ENCODE results near the gene FCN2. TPM values are rescaled to one million over a fixed set of nuclear protein-coding genes. Genes with fewer than 3 reads are reported as not detected.

Gene FCN2
- total RNA-seq, 4 donors from 2014 or later: 0.84 to 2.6 TPM; not detected in 2

- DNase-seq (ENCODE audit: low spot score) (no peak), ATAC-seq (ENCODE audit: low FRiP score) (no peak)
- TF ChIP-seq, protein P1, sequence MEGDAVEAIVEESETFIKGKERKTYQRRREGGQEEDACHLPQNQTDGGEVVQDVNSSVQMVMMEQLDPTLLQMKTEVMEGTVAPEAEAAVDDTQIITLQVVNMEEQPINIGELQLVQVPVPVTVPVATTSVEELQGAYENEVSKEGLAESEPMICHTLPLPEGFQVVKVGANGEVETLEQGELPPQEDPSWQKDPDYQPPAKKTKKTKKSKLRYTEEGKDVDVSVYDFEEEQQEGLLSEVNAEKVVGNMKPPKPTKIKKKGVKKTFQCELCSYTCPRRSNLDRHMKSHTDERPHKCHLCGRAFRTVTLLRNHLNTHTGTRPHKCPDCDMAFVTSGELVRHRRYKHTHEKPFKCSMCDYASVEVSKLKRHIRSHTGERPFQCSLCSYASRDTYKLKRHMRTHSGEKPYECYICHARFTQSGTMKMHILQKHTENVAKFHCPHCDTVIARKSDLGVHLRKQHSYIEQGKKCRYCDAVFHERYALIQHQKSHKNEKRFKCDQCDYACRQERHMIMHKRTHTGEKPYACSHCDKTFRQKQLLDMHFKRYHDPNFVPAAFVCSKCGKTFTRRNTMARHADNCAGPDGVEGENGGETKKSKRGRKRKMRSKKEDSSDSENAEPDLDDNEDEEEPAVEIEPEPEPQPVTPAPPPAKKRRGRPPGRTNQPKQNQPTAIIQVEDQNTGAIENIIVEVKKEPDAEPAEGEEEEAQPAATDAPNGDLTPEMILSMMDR (IDR thresholded peaks at IDR 0.05): no peak
These were observed 45.2 kb upstream of the FCN2 start for GRCh38 chr9:134835448-134835847.

GRCh38 chr9:134835987-134836386, 44.6 kb upstream of the FCN2 start:
- no peak for ATAC-seq (ENCODE audit: low FRiP score)

DNA sequence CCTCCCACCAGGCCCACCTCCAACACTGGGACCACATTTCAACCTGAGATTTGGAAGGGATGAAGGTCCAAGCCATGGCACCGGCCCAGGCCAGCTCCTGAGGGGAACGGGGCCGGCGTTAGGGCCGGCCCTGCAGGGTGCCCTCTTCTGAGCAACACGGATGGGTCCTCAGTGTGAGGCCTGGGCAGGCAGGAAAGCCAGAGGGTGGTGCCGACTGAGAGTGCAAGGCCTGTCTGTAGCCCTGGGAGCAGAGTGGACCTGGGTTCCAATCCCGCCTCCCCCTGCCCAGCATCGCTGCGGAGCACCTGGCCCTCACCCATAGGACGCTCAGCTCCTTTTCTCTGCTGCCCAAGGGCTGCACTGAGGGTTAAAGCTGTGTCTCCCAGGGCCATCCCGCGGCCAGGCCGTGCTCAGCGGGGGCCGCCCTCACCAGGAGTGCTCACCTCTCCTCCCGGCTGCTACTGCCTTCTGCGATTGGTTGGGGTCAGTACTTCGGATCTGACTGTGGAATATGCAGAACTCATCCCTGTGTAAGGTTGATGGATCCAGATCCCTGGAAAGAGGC, 44.1 kb upstream of the FCN2 start:
- TF ChIP-seq, protein P1 (IDR thresholded peaks at IDR 0.05): no peak
- ATAC-seq (ENCODE audit: low FRiP score) (no peak), DNase-seq (ENCODE audit: low spot score) (no peak)

More at GRCh38 chr9:134835987-134836386, 44.6 kb upstream of the FCN2 start:
- TF ChIP-seq, protein P1 (IDR thresholded peaks at IDR 0.05): no peak
- DNase-seq (ENCODE audit: low spot score): no peak

DNA sequence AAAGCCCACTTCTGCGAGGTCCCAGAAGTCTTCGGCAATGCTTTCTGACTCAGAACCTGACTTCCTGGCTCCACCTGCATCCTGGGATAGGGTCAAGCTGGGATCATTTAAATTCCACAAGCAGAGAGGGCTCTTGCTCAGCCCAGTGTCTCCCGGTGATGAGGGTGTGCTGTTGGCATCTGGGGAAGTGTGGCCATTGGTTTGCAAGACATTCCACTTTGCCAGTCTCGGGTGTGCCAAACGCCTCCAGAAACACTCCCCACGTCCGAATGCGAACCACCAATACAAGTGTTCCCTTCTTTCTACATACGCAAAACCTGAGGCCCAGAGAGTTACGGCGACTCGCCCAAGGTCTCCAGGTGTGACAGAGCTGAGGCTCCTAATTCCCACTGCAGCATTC, 43.1 kb upstream of the FCN2 start:
- DNase-seq (ENCODE audit: low spot score): no peak
- TF ChIP-seq, protein P1 (IDR thresholded peaks at IDR 0.05): no peak
- no peak for ATAC-seq (ENCODE audit: low FRiP score)

- TF ChIP-seq, protein P1 (IDR thresholded peaks at IDR 0.05): no peak
- ATAC-seq (ENCODE audit: low FRiP score): no peak
These were observed 41.8 kb upstream of the FCN2 start for GRCh38 chr9:134838651-134839454.

GRCh38 chr9:134839455-134840125, 41.0 kb upstream of the FCN2 start:
- DNase-seq (ENCODE audit: low spot score) (no peak), ATAC-seq (ENCODE audit: low FRiP score) (no peak)
- TF ChIP-seq, protein P1 (IDR thresholded peaks at IDR 0.05): no peak

More at GRCh38 chr9:134838651-134839454, 41.8 kb upstream of the FCN2 start:
- DNase-seq (ENCODE audit: low spot score): no peak

All from omental fat pad (tissue), 4 donors.